SW480 (cell line): Measurements from ENCODE around the gene STX7.

ENCODE experiments used
- DNase-seq: peaks from one replicate; pipeline ENCODE4 v3.0.0-alpha.2; 2016; ENCODE audit warnings: low spot score

Gene STX7

DNA sequence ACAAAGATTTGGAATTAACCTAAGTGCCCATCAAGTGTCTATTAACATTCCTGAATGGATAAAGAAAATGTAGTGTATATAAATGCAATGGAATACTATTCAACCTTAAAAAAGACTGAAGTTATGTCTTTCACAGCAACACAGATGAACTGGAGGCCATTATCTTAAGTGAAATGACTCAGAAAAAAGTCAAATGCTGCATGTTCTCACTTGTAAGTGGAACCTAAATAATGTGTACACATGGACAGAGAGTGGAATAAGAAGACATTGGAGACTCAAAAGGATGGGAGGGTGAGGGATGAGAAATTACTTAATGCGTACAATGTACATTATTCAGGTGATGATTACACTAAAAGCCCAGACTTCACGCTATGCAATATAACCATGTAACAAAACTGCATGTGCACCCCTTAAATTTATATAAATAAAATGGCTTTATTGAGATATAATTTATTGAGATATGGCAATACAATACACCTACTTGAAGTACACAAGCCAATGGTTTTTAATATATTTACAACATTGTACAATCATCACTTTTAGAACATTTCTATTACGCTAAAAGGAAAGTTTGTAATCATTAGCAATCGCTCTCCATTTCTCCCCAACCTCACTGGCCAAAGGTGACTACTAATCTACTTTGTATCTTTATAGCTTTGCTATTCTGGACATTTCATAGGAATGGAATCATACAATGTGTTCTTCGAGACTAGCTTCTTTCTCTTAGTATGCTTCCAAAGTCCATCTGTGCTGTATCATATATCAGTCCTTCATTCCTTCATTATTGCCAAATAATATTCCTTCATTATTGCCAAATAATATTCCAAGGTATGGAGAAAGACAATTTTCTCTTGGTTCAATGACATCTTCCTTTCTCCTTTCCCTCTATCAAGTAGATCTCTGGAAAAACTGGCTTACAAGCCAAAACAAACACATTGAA, 5.8 kb downstream of the STX7 start:
- DNase-seq = no peak

DNA sequence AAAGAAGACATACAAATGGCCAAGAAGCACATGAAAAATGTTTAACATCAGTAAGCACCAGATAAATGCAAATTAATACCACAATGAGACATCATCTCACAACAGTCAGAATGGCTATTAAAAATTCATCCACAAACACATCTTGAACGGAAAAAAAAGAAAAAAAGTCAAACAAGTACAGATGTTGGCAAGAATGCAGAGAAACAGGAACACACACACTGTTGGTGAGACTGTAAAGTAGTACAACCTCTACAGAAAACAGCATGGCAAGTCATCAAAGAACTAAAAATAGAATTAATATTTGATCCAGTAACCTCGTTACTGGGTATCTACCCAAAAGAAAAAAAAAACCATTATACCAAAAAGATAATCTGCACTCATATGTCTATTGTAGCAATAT, 6.5 kb downstream of the STX7 start:
- no peak for DNase-seq

DNA sequence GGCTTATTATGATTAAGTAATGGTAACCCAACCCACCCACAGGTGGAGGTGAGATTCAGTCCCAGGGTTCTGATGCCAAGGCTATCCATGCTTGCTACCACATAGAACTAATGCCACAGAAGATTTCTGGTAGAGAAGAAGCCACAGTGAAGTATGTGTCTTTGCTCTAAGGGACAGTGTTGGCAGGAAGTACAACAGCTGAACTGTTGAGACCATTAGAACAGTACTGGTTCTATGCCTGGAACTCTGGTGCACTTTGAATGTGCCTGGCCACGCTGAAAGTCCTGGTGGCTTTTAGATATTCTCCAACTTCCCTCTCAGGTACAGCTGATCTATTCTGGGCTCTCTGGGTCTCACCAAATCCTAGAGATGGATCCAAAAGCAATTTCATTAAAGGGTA, 7.8 kb downstream of the STX7 start:
- no peak for DNase-seq

DNA sequence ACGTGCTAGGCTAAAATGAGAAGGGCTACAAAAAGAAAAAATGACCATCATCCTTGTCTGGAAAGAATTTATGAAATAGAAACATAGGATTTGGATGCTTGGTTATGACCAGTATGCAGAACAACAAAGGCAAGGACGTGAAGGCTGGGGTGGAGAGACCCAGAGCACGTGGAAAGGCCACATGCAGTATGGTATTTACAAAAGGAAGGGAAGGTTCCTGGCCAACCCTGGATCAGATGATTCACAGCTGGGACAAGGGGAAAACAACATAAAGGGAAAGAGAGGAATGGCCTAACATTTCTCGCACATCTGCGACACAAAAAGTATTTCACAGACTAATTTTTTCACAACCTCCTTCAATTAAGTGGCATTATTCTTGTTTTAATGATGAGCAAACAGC, 8.2 kb downstream of the STX7 start:
- no peak for DNase-seq

DNA sequence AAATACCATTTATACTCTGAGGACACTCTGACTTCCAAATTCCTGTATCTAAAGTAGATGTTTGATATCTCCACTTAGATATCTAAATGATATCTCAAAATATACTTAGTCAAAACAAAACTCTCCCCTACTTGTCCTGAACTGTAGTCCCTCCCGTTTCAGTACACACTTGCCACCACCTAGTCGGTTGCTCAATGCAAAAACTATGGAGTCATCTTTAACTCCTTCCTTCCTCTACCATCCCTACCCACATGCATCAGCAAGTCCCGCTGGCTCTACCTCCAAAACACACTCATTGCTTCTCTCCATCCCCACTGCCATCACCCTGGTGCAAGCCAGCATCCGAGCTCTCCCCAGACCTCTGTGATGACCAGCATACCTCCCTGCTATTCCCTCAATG, 13.2 kb downstream of the STX7 start:
- no peak for DNase-seq

DNA sequence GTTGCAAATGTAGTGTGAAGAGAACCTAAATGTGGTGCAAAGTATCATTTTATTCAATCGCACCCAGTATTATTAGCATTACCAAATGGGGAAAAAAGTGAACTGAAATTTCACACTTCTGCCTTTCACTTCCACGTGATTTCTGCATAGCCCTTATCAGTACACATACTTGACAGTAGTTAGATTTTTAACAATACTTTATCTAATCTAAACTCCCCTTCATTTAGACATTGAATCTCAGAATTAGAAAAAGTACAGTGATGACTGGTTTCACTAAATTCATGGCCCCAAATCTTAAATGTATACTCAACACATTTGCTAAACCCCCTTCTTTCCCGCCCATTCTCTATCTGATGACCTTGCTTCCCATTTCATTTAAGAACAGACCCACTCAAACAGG, 14.3 kb downstream of the STX7 start:
- no peak for DNase-seq

DNA sequence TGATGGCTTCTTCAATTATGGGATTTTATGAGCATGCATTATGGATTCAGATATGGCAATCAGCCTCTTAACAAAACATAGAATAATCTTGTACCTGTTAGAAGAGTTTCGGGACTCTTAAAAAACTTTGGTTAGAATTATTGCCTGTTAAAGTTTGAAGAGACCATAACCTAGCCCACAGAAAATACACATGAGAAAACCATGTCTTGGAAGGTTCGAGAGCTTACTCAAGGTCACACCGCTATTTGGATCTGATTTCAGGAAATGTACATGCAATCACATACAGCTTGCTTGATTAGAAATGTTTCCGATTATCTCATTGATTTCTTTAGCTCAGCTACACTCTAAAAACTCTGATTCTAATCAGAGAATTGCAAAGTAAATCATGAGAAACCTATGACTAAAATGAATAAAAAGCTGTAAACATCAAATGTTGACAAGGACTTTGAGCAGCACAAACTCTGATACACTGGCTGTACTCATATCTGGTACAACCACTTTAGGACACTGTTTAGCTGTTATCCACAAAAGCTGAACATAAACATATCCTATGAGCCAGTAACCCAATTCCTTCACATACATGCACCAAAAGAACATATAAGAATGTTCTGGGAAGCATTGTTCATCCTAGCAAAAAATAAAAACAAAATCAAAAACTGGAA, 16.3 kb downstream of the STX7 start:
- no peak for DNase-seq

DNA sequence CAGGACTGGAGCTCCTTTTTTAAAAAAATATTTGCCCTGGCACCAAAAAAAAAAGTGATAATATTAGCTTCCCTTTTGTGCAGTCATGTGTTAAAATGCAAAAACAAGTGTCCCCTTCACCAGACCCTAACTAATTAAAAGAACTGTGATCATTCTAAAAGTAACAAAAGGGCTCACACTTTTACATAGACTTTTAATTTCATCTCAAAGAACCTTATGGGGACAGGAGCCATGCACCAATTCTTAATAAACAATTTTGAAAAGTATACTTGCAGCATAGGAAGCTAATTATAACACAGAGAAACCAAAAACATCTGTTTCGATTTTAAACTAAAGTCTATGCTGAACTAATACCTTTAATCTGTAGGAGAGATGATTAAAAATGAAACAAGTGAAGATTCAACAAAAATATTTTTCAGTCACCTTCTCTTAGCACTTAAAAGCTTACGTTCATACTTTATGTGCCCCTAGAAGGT, 17.3 kb downstream of the STX7 start:
- DNase-seq = no peak

DNA sequence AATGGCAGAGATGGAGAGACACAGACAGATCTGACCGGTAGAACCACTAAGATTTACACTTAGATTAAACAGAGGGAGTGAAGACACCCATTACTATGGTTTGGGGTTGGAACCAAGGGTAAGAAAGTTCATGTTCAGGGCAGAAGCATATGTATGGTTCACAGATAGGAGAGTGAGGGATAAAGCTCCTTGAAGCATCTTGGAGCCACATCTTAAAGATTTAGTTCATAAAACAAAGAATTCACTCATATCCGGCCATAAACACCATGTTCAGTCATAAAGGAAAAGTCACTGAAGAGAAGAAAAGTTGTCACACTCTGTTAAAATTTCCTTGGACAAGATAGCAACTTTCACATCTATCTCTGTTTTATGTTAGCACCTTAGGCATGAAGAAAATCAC, 18.0 kb downstream of the STX7 start:
- no peak for DNase-seq

DNA sequence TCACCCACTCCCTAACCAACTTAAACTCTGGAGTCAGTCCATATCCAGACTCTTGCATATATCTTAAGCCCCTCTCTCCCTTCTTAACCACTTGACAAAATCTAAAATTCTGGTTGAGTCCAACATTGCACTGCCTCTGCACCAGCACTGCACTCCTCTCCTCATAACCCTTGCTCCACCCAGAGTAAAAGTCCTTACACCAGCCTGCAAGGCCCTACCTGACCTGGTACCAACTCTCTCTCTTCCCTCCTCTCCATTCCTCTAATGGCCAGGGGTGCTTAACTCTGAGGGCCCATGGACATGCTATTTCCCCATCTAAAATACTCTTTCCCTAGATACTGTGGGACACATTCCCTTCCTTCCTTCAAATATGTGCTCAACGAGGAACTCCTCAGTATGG, 21.0 kb downstream of the STX7 start:
- DNase-seq = no peak

DNA sequence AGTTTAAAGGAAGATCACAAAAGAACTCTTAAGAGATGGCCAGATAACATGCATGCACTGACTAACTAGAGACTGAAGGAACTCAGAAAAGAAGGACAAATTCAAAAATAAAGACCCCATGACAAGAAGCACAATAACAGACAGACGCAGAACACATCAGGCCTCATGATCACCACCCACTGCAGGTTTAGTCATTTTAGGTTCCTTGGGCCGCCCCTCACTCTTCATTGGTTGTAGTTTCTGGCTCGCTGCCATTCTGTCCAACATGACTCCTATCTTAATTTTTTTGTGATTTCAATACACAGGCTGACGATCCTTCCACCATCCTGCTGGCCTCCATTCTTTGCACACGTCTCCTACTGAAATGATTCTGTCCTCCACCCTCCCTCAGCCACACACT, 21.6 kb downstream of the STX7 start:
- DNase-seq = no peak

DNA sequence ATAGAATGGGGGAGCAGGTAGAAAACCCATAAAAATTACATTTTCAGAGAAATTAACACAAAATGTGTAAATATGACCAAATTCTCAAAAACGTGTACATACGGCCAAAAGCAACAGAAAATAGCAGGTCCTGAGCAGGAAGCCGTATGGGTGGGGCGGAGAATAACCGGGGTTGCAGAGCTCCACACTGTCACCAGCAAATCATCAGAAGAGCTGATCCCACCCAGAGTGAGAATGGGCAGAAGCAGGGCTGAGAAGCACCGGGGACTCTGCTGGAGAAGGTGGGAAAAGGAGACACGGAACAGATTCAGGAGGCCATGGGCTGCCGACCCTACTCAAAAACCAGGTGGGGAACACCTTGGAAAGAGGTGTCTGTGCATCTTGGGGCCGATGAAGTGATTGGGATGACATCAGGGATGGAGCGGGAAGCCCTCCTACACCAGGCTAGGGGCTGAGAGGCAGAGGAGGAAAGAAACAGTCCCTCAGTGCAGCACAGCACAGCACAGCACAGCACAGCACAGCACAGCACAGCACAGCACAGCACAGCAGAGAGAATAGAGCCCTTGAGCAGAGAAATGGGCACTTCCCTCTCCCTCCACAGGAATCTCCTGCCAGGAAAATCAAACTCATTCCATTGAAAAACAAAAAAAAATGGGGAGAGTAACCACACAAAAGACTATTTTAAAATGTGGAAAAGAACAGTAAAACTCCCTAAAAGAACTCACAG, 22.3 kb downstream of the STX7 start:
- no peak for DNase-seq

DNA sequence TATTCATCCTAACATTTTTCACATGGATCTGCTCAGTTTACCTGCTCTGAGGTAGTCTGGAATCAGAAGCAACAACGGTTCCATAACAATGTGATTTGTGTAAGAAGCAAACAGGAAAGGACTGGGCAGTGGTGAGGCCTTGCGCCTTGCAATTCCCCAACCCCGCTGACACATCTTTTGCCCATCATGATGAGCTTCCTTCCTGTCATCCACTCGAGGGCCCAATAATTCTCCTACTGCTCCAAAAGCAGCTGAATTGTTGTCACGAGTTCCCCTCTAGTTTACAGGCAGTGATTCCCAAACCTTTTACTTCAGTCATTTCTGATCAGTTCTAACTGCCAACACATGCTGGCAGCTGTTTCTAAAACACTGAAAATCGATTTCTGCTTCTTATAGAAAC, 22.9 kb downstream of the STX7 start:
- DNase-seq = no peak

DNA sequence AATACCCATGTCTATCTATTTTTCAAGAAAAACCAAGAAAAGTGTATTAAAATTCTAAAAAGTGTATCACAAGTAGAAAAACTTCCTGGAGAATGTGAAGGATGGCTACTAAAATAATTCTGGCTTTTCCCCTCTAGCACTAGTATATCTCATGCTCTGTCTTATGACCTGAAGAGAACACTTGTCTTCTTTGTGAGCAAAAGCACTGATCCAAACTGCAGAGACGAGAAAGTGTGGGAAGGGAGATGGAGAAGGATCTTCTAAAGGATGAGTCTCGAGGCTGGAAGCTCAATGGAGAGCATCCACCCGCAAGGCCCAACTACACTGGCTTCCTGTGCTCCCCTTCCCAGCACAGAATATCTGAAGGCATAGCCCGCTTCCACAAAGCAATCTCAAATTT, 23.5 kb downstream of the STX7 start:
- DNase-seq = no peak

DNA sequence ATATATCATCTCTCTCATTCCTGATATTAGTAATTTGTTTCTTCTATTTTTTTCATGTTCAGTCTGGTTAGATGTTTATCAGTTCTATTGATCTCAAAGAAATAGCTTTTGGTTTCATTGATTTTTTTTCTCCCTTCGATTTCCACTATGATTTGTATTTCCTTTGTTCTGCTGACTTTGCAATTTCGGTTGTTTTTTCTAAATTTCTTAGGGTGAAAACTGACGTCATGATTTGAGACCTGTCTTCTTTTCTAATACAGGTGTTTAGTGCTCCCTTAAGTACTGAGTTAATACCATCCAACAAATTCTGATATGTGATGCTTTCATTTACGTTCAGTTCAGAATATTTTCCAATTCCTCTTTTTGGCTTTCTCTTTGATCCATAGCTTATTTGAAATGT, 25.2 kb downstream of the STX7 start:
- no peak for DNase-seq

DNA sequence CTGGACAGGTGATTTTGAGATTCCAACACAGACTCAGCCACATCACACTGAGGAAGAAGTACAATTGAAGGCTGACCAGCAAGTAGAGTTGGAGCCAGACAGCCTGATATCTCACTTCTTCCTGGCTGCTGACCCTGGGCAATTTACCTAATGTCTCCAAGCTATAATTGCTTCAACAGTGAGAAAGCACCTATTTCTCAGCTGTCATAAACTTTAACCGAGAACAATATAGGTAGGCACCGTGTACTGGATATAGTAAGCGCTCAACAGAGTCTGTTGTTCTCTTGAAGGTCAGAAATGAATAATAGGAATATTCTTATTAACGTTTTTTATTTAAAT, 28.3 kb downstream of the STX7 start:
- DNase-seq = no peak

DNA sequence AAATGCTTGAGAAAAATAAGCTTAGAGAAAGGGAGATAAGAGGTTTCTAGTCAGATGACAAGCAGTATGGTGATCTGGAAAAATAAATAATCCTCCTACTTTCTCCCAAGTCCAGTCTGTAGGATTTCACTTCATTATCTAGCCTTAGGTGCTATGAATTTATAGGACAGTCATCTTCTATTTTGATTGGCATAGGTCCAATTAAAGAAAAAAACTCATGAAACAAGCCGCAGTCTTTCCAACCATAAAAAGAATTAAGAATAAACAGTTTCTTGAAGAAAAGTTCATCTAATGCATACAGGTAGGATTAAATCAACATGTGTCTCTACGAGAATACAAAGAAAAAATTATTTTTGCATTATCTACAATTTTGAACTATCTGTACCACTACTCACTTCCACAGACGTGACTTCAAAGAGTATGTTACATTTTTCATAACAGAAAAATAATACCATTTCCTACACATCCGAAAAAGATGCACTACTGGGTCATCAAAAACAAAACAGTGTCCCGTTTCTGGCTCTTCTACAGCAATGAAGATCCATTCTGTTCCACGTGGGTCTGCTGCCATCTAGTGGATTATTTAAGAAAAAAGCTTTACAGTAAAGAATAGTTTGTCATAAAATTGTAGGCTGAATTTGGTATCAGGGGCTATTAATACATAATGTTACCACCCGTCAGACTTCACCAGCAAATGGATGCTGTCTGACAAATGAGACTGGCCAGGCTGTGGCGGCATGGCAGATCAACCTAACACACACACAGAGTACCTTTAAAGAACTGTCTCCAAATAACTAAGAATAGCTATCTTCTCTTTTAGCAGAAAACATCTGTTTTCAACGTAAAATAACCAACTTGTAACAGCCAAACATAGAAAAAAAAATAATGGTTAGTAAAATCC, 28.9 kb downstream of the STX7 start:
- peak; percentile 41 for DNase-seq

DNA sequence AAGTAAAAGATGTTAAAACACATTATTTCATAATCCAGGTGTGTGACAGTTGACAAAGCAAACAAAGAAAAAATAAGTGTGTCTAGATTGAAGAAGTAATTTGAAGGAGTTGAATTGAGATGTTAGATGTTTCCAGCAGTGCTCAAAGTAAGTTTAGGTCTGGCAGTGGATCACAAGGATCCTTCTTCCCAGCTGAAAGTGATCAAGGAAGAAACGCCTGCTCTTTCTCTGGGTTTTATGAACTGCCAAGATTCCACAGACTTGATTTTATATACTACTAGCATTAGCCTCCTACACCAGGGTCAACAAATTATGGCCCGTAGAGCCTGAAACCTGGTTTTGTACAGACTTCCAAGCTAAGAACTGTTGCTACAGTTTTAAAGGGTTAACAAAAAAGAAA, 30.3 kb downstream of the STX7 start:
- no peak for DNase-seq

DNA sequence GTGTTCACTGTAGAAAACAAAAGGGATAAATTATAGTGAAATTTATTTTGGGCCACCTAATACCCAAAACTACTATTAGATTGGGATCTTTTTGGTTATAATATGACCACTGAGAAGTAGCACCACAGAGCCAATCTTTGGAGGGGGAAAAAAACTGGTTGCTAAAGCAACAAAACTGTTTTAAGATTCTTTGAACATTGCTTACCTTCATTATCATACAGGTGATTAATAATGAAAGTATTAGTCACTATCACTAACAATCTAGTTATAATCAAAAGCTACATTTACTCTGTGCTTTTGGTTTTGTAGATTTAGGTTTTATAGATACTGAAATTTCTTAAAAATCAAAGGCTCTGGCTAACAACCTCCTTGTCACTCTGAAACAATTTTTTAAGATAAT, 31.7 kb downstream of the STX7 start:
- DNase-seq = no peak

DNA sequence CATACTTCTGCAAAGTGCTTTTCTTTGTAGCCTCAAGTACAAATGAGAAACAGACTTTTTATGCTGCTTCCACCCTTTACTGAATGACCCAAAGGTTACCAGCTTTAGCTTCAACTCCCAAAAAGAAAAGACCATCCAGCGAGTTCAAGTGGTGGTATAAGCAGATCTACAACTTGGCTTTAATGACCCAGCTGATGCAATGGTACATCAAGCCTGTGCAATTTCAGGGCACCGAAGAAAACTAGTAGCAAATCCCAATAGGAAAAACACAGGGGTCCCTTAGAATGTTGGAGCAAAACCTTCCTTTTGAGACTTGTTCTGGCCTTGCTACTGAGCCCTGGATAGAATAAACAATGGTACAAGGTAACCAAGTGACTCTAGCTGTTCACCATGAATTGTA, 33.8 kb downstream of the STX7 start:
- no peak for DNase-seq

DNA sequence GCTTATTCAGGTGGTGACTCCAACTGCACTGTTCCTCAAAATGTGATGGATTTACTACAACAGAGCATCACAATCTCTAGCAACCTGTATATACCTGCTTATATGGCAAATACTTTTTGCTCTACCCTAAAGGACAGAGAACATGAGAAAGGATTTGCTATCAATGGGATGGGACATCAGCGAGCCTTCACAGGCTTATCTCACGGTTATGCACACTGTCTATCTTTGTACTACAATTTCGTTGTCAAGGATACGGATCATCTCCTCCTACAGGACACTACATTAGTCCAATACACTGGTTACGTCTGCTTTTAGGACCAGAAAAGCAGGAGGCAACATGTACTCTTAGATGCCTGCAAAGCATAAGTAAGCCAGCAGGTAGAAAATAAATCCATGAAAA, 34.2 kb downstream of the STX7 start:
- no peak for DNase-seq

DNA sequence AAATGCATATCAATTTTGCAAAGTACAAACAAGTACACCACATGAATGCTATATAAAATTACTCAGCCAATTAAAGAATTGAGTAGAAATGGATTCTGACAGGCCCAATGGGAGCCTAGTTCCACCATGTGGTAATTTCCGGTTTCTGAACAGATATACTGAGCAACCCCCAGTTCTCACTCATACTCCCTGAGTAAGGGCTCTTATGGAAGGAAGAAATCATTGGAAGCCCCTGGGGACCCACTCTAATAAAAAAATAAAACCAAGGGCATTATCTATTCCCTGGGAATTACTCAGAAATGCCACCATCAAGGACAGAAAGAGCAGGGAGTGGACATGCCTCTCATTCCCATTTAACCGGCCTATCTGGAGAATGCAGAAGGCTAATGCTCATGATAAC, 34.6 kb downstream of the STX7 start:
- DNase-seq = no peak
